K562 (cell line): ENCODE data around the gene DAPK3. TPM values are rescaled to one million over a fixed set of nuclear protein-coding genes. Genes with fewer than 3 reads are reported as not detected.
A peak's percentile ranks its signal among the peaks of the same experiment; 100 is the strongest.

Source experiments
- ARNT ChIP-seq, 2 experiments: fragments of 450-650 bp; IDR thresholded peaks; 2 replicates each; pipeline ENCODE4 v1.6.1; 2016; ENCODE audit warnings: mild to moderate bottlenecking in 1 of 2
- CAMTA2 ChIP-seq: fragments of 250-450 bp; sonication (Bioruptor Pico); conservative IDR thresholded peaks from 2 replicates; pipeline ENCODE4 v1.5.1; 2022
- CBFA2T2 ChIP-seq: fragments of 450-650 bp; conservative IDR thresholded peaks from 2 replicates; pipeline ENCODE4 v1.6.1; 2017; ENCODE audit warnings: mild to moderate bottlenecking
- CCNT2 ChIP-seq: IDR thresholded peaks from 2 replicates; pipeline ENCODE4 v1.6.1; 2011; ENCODE audit warnings: borderline replicate concordance, low read depth, mild to moderate bottlenecking, moderate library complexity, mixed read lengths, low read length; ENCODE audit not compliant: insufficient read length; ENCODE audit errors: extremely low read depth
- ILF3 ChIP-seq: fragments of 450-650 bp; IDR thresholded peaks from 2 replicates; pipeline ENCODE4 v1.6.1; 2018; ENCODE audit warnings: antibody characterized with exemption, mild to moderate bottlenecking, moderate library complexity, borderline replicate concordance
- MEF2A ChIP-seq: IDR thresholded peaks from 2 replicates; pipeline ENCODE4 v1.6.1; 2011; ENCODE audit warnings: low read depth, mild to moderate bottlenecking, low read length, moderate library complexity; ENCODE audit not compliant: control insufficient read depth
- POLR2AphosphoS2 ChIP-seq: IDR thresholded peaks from 2 replicates; pipeline ENCODE4 v1.6.1; 2012; ENCODE audit warnings: low read length, improper control_type of control experiment
- SIRT6 ChIP-seq: IDR thresholded peaks from one replicate; pipeline ENCODE4 v1.6.1; 2012; ENCODE audit warnings: low read depth, mild to moderate bottlenecking, control low read depth, inconsistent platforms, low read length, moderate library complexity
- SMAD2 ChIP-seq: fragments of 150-350 bp; IDR thresholded peaks from 2 replicates; pipeline ENCODE4 v1.6.1; 2014; ENCODE audit warnings: low read depth, mild to moderate bottlenecking, low read length
- SP2 ChIP-seq: IDR thresholded peaks from 2 replicates; pipeline ENCODE4 v1.6.1; 2011; ENCODE audit warnings: mild to moderate bottlenecking, low read depth, low read length, moderate library complexity; ENCODE audit not compliant: poor library complexity, severe bottlenecking; ENCODE audit errors: extremely low read depth
- TOE1 ChIP-seq, 2 experiments: fragments of 450-650 bp in 1 of 2; sonication (generic) in 1 of 2; formaldehyde crosslinking in 1 of 2; IDR thresholded peaks; 2 replicates each; pipeline versions ENCODE4 v1.7.1 to v1.8.0; 2016 to 2022; ENCODE audit warnings: borderline replicate concordance in 2 of 2, mild to moderate bottlenecking in 2 of 2, antibody characterized with exemption in 1 of 2, inconsistent platforms in 1 of 2, low read depth in 1 of 2, missing genetic modification reagents in 1 of 2, moderate library complexity in 1 of 2
- ZNF354B ChIP-seq: fragments of 250-450 bp; sonication (Bioruptor Pico); IDR thresholded peaks from 2 replicates; pipeline ENCODE4 v1.4.0; 2020
- ZNF717 ChIP-seq: fragments of 250-450 bp; sonication (Bioruptor Pico); IDR thresholded peaks from 2 replicates; pipeline ENCODE4 v1.5.0; 2021
- polyA plus RNA-seq, 8 experiments: library from polyadenylated mRNA; depleted of rRNA in 4 of 8; stranded (reverse) in 5 of 8; unstranded in 3 of 8; fragments of >200 nt; fragmentation: Nextera tagmentation in 2 of 8; fragmentation: Illumina TruSeq in 1 of 8; extraction: Ambion mirVana in 2 of 8; extraction: Trizol in 1 of 8; gene quantifications; 2 replicates each; pipeline versions ENCODE4 v1.2.1 to v1.2.3, GENCODE V29; 2011 to 2014; ENCODE audit warnings: inconsistent platforms in 1 of 8, missing spikeins in 1 of 8
- total RNA-seq, 7 experiments: library from RNA; depleted of rRNA in 6 of 7; stranded (reverse); fragments of >200 nt in 6 of 7; fragmentation: Illumina TruSeq in 2 of 7; extraction: Trizol in 2 of 7; gene quantifications; 2 replicates each; pipeline versions ENCODE4 v1.2.1 to v1.2.3, GENCODE V29; 2011 to 2021; ENCODE audit warnings: low replicate concordance in 1 of 7
- TF ChIP-seq, protein P1 (sequence below): fragments of 200-800 bp; sonication (Bioruptor generic); IDR thresholded peaks from 2 replicates; pipeline ENCODE4 v1.6.1; 2017; ENCODE audit warnings: missing genetic modification characterization, missing compliant biosample characterization
- TF ChIP-seq, protein P2 (sequence below), 2 experiments: fragments of 450-650 bp; conservative IDR thresholded peaks; 2 replicates each; pipeline ENCODE4 v1.6.1; 2017; ENCODE audit warnings: mild to moderate bottlenecking in 2 of 2, moderate library complexity in 2 of 2
- TF ChIP-seq, protein P3 (sequence below): sonication (generic); formaldehyde crosslinking; IDR thresholded peaks from 2 replicates; pipeline ENCODE4 v1.8.0; 2022; ENCODE audit warnings: missing genetic modification reagents, mild to moderate bottlenecking, moderate library complexity, borderline replicate concordance
- TF ChIP-seq, protein P4 (sequence below): IDR thresholded peaks from 2 replicates; pipeline ENCODE4 v1.6.1; 2011; ENCODE audit not compliant: insufficient read length; ENCODE audit errors: extremely low read depth

DAPK3 gene
- total and polyA plus RNA-seq, 9 of the 15 experiments (the other 6 are each of a cell fraction or from before 2014, with no cell fraction given): 0.14 to 63.4 (median 25.0) TPM

DNA sequence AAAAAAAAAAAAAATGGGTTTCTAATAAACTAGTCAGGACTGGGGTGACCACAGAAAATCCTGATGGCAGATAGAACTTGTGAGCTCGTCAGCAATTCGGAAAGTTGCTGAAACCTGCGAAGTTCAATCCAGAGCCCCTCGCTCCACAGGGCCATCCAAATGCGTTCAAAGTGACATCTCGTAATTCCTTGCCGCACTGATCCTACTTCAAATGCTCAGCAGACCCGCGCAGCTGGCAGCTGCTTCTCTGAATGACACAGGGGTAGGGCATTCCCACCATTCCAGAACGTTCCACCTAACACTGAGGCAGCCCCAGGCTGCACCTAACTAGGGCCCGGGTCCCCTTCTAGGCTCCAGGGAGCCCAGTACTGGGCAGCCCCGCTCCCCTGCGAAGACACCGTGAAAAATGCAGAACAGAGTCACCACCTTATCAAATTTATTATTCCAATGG is 4.8 kb upstream of the DAPK3 start (continued):
- TF ChIP-seq CAMTA2 (CRISPR knock-in tag): no peak
- peak; percentile 92 for TF ChIP-seq POLR2AphosphoS2
- 0 out of 2 replicates have a peak, but pooled peaks have one; percentile 67 for TF ChIP-seq ZNF717 (CRISPR knock-in tag)
- peak; percentile 77 for TF ChIP-seq SIRT6
- no peak for TF ChIP-seq ZNF354B (CRISPR knock-in tag)
- no peak for TF ChIP-seq ARNT (IDR thresholded peaks at IDR 0.05)
- no peak for TF ChIP-seq MEF2A
- no peak for TF ChIP-seq CBFA2T2
- TF ChIP-seq SMAD2: no peak
- peak; percentile 94; the same call in 1 of the 2 replicates for TF ChIP-seq ILF3
- TF ChIP-seq, protein P1, sequence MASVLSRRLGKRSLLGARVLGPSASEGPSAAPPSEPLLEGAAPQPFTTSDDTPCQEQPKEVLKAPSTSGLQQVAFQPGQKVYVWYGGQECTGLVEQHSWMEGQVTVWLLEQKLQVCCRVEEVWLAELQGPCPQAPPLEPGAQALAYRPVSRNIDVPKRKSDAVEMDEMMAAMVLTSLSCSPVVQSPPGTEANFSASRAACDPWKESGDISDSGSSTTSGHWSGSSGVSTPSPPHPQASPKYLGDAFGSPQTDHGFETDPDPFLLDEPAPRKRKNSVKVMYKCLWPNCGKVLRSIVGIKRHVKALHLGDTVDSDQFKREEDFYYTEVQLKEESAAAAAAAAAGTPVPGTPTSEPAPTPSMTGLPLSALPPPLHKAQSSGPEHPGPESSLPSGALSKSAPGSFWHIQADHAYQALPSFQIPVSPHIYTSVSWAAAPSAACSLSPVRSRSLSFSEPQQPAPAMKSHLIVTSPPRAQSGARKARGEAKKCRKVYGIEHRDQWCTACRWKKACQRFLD: no peak
- no peak for TF ChIP-seq SP2
- no peak for TF ChIP-seq TOE1 (IDR thresholded peaks at IDR 0.05; ENCODE audit: borderline replicate concordance)
- no peak for TF ChIP-seq TOE1 (CRISPR knock-in tag; IDR thresholded peaks at IDR 0.05; ENCODE audit: borderline replicate concordance, low read depth)
- TF ChIP-seq, protein P2, sequence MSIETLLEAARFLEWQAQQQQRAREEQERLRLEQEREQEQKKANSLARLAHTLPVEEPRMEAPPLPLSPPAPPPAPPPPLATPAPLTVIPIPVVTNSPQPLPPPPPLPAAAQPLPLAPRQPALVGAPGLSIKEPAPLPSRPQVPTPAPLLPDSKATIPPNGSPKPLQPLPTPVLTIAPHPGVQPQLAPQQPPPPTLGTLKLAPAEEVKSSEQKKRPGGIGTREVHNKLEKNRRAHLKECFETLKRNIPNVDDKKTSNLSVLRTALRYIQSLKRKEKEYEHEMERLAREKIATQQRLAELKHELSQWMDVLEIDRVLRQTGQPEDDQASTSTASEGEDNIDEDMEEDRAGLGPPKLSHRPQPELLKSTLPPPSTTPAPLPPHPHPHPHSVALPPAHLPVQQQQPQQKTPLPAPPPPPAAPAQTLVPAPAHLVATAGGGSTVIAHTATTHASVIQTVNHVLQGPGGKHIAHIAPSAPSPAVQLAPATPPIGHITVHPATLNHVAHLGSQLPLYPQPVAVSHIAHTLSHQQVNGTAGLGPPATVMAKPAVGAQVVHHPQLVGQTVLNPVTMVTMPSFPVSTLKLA (conservative IDR thresholded peaks at IDR 0.05): no peak
- TF ChIP-seq, protein P3, sequence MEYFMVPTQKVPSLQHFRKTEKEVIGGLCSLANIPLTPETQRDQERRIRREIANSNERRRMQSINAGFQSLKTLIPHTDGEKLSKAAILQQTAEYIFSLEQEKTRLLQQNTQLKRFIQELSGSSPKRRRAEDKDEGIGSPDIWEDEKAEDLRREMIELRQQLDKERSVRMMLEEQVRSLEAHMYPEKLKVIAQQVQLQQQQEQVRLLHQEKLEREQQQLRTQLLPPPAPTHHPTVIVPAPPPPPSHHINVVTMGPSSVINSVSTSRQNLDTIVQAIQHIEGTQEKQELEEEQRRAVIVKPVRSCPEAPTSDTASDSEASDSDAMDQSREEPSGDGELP: peak; percentile 24; the same call in 1 of the 2 replicates
- TF ChIP-seq, protein P4, sequence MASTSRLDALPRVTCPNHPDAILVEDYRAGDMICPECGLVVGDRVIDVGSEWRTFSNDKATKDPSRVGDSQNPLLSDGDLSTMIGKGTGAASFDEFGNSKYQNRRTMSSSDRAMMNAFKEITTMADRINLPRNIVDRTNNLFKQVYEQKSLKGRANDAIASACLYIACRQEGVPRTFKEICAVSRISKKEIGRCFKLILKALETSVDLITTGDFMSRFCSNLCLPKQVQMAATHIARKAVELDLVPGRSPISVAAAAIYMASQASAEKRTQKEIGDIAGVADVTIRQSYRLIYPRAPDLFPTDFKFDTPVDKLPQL: no peak
- TF ChIP-seq CCNT2: peak; percentile 10
